ENCODE measurements around the gene ZMAT5. TPM values are rescaled to one million over a fixed set of nuclear protein-coding genes. Genes with fewer than 3 reads are reported as not detected.

Gene ZMAT5
- total RNA-seq, 1 experiment from 2014 or later, result 16.0 TPM

- no peak overlapping the region for H3K9ac ChIP-seq (ENCODE audit: low read length)
- H3K27ac ChIP-seq (ENCODE audit: low read depth, low read length), result no peak overlapping the region
- no peak for ATAC-seq
Observed at GRCh38 chr22:29695129-29695926, 71.5 kb downstream of the ZMAT5 start.

More at GRCh38 chr22:29695129-29695926, 71.5 kb downstream of the ZMAT5 start:
- BruUV-seq (replicated peaks), result no TSS peak
- Histone ChIP-seq H4K20me1 (ENCODE audit: insufficient read depth) (no peaks in the 10 kb centered on the region), H2AFZ (ENCODE audit: low read depth, low read length, poor library complexity, severe bottlenecking) (no peak overlapping the region), H3K27me3 (ENCODE audit: insufficient read depth, low read length) (no peaks in the 10 kb centered on the region), H3K4me2 (ENCODE audit: low read length) (no peak overlapping the region), H3K36me3 (ENCODE audit: control insufficient read depth in 1 of 2, insufficient read depth in 2 of 2, low read length in 2 of 2) (no peaks in the 10 kb centered on the region), H3K9me2 (ENCODE audit: insufficient read depth) (no peaks in the 10 kb centered on the region), H3K4me3 (replicated peaks in 1 of 2; ENCODE audit: low read depth in 1 of 2, low read length in 2 of 2) (no peak overlapping the region), H3K79me2 (ENCODE audit: insufficient read depth, low read length) (no peaks in the 10 kb centered on the region), H3K4me1 (ENCODE audit: control insufficient read depth in 1 of 2, insufficient read depth in 2 of 2, low read length in 2 of 2) (peaks cover 3 to 6% of the 10 kb centered on the region in 2 experiments; a peak in 3 of 4 replicates), H3K9me3 (ENCODE audit: control insufficient read depth in 1 of 2, insufficient read depth in 1 of 2, low read depth in 1 of 2, low read length in 2 of 2) (no peaks in the 10 kb centered on the region)
- no peak for DNase-seq (ENCODE audit: low read depth, low spot score)
- TF ChIP-seq RAD21 (IDR thresholded peaks at IDR 0.05; ENCODE audit: low read depth) (no peak), YY1 (IDR thresholded peaks at IDR 0.05; ENCODE audit: extremely low read depth, insufficient replicate concordance, low read depth, low read length) (no peak), EGR1 (IDR thresholded peaks at IDR 0.05; ENCODE audit: low read depth) (no peak), FOSL1 (IDR thresholded peaks at IDR 0.05; ENCODE audit: low read depth) (no peak), ZNF274 (IDR thresholded peaks at IDR 0.05; ENCODE audit: low read depth, low read length) (no peak), ZFX (IDR thresholded peaks at IDR 0.05) (no peak), REST (IDR thresholded peaks at IDR 0.05; ENCODE audit: low read depth) (no peak), POLR2A (IDR thresholded peaks at IDR 0.05; ENCODE audit: borderline replicate concordance, extremely low read depth, insufficient read depth, insufficient read length) (no peak)
- ChIA-PET RAD21 (ENCODE audit: low non-redundant PET in 1 of 2, low total read pairs in 2 of 2, uncharacterized antibody in 2 of 2, unreplicated experiment in 2 of 2) (no interaction called here), CTCF (no interaction called here), POLR2A (no interaction called here)
- intact Hi-C loops (cut with micrococcal nuclease), result no loop called here
